Effector CD8-positive, alpha-beta T cell (primary cell): ENCODE data around the gene CRISPLD2.

ENCODE experiments used
- DNase-seq: peaks from one replicate; lab custom pipeline; 2025; lab: John Stamatoyannopoulos, UW
- total RNA-seq, 4 experiments: gene quantifications; one replicate each; lab custom pipeline; 2026; lab: John Stamatoyannopoulos, UW

The CRISPLD2 gene, protein sequence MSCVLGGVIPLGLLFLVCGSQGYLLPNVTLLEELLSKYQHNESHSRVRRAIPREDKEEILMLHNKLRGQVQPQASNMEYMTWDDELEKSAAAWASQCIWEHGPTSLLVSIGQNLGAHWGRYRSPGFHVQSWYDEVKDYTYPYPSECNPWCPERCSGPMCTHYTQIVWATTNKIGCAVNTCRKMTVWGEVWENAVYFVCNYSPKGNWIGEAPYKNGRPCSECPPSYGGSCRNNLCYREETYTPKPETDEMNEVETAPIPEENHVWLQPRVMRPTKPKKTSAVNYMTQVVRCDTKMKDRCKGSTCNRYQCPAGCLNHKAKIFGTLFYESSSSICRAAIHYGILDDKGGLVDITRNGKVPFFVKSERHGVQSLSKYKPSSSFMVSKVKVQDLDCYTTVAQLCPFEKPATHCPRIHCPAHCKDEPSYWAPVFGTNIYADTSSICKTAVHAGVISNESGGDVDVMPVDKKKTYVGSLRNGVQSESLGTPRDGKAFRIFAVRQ
- 0 to 1.1 (median 0.23) reads per million in 4 experiments for total RNA-seq

DNA sequence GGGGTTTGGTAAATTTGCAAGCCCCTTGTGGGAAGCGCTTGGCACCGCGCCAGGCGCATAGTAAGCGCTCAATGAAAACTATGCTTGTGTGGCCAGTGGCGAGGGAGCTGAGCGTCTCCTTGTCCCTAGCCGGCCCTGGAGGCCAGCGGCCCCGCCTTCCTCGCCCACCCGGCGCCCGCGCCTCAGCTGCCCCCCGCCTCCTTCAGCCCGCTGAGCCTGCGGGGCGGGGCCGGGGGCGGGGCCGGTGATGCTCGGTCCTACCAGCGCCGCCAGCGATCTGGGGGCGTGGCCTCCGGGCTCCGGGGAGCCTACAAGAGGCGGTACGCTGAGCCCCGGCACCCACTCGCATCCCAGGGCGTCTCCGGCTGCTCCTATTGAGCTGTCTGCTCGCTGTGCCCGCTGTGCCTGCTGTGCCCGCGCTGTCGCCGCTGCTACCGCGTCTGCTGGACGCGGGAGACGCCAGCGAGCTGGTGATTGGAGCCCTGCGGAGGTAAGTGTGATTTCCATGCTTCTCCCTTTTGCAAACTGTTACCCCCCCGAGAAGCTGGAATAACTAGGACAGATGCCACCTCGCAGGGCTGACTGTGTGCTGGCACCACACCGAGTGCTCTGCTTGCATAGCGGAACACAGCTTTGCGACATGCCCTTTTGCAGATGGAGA lies at the start of gene CRISPLD2:
TSS of gene CRISPLD2 (plus strand) at position 342 of the 661 bp plus-strand sequence. CDS start 18,511 bp downstream, outside the sequence.
- peak; percentile 82 for DNase-seq

DNA sequence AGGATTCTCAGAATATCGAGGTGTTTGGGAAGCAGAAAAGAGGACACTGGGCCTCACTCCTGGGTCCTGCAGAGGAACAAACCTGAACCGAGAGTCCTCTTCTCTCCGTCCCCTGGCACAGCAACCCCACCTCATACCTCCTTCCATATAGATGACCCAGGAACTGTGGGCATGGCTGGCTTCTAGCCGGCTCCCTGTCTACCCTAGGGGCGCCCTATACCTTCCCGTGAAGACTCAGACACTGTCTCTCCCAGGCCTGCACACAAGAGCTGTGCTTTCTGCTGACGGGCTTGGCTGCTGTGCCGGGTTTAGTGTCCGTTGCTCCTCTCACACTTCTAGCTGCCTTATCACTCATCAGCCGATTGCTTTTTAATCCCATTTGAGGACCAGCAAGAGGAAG lies 46.5 kb upstream of the CRISPLD2 start:
- DNase-seq, result no peak

DNA sequence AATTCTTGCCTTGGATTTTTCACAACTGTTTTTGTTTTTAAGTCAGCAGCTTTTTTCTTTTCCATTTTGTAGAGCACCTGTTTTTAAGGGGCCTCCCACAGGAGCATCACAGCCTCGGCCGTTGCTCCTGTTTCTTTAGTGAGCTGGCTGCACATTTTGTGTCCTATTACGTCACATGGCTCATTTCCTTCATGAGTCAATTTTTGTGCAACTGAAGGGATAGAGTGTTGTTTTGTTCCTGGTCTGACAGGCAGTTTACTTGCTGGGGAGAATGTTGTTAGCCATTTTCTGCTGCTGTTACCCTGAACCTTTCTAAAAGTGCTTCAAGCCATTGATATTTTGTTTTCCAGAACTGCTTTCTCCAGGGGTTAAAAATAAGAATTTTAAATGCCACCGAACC lies 45.0 kb upstream of the CRISPLD2 start:
- DNase-seq, result no peak

DNA sequence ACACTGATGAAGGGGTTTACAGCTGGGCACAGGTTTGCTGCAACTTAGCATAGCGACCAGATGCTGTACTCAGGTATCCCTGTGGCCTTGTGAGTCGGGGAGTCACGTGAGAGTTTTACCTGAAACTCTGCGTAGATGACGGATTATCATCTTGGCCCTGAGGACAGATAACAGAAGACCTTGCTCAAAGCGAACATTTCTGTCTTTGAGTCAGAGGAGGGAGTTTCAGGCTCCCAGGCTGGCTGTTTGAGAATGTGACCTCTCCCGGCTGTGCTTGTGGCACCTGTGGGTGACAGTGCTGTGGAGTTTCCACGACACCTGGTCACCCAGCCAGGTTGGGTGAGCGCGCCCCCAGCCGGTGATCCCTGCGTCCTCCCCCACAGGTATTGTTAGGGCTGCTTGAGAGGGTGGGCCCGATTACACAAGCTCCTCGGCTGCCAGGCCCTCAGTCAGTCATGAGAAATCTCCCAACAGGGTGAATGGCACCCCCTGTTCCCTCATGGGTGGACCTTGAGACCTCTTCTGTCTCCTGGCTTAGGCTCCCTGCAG lies 44.4 kb upstream of the CRISPLD2 start:
- no peak for DNase-seq

DNA sequence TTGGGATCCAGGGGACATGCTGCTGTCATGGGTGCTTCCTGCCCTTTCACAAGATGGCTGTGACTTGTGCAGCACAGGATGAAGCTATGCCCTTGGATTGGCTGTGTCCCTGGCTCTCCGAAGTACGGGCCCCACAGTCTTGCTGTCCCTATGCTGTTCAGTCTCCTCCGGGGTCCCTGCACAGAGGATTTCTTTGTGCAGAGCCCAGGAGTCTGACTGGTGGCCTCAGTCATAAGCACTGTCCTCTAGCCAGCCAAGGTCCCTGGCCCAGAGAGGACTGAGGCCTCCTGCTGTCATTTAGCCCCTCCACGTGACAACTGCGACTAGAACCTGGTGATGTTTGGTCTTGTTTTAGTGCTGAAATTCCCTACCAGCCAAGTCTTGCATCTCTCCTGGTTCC lies 42.4 kb upstream of the CRISPLD2 start:
- no peak for DNase-seq

DNA sequence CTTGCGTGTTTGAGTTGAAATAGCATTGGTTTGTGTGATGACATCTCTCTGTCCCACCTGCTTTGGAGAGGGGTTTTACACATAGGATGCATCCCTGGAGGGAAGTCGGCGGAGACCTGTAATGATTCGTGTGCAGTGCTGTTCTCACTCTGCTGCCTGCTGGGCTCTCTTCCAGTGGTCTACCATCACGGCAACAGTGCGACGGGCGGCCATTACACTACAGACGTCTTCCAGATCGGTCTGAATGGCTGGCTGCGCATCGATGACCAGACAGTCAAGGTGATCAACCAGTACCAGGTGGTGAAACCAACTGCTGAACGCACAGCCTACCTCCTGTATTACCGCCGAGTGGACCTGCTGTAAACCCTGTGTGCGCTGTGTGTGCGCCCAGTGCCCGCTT lies 41.1 kb upstream of the CRISPLD2 start:
- no peak for DNase-seq

DNA sequence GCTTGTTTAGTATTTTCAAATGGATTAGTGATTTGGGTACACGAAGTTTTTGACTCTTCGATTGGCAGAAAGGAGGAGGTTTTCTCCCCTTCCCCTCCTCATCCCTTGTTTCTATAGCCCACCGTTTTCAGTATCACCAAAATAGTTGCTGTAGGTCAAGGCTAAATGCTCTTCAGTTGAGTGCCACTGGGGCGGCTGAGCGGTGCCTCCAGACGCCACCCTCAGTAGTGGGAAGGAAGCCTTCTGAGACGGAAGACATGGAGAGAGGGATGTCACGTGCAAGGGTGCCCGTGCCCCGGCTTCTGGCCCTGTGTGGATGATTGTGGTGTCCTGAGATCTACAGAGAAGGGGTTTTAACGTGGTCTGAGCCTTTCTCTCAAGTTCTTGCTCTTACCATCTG lies 39.7 kb upstream of the CRISPLD2 start:
- no peak for DNase-seq

DNA sequence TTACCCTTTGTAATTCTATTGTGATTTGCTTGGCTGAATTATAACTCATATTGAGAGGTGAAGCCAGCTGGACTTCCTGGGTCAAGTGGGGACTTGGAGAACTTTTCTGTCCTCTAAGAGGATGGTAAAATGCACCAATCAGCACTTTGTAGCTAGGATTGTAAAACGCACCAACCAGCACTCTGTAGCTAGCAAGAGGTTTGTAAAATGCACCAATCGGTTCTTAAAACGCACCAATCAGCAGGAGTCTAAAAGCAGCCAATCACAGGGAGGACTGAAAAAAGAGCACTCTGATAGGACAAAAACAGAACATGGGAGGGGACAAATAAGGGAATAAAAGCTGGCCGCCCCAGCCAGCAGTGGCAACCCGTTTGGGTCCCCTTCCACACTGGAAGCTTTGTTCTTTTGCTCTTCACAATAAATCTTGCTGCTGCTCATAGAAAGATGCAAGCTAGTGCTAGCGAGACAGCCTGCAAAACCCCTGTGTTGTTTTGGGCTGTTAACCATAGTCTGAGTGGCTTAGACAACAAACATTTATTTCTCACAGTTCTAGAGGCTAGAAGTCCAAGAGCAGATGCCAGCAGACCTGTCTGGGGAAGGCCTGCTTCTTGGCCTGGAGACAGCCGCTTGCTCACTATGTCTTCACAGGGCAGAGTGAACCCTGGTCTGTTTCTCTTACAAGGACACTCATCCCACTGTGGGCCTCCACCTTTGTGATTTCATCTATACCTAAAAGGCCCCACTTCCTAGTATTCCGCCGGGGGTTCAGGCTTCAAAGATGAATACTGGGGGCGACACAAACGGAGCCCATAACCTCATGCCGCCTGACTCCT lies 39.0 kb upstream of the CRISPLD2 start:
- no peak for DNase-seq

DNA sequence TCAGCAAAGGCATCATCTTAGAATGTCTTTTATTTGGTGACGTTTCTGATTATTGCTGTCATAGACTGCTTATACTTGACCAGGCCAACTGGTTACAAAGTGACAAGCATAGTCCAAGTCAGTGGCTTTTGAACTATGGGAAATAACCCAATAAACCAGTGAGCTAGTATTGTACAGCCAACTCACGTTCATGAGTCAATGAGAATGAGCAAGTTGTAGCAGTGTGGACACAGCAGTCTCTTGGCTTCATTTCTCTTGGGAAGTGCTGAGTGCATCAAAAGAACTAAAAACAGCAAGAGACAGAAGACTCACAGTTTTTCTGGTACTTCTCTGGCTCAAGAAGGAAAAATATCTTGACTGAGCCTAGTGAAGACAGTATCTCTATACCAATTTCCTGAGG lies 36.9 kb upstream of the CRISPLD2 start:
- no peak for DNase-seq

DNA sequence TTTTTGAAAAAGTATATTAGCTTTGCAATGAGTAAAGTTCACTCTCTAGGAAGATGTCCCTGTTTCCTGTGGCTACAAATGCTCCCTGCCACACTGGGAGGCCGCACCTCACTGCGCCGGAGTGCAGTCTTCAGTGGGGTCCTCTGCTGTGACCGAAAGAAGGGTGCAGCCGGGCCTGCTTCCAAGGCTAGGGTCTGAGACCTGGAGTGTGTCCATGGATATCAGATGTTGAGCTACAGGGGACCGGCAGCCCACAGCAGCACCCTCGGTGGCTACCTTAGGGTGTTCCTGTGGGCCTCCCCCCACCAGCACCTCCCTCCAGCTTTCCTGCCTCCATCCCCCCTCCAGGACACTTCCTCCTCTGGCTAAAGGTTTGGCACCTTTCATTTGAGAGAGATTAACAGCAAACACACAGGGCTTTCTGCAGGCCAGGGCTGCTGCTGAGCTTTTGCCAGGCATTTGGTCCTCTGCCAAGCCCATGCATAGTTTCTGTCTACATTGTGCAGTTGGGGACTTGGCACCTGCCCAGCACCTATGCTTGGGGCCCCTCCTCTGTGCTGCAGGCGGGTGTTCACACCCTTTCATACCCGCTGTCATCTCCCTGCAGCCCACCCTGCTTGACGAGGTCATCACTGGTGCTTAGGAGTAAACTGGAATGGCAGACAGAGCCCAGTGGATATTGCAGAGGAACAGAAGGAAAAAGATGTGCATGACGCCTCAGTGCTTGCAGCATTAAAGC lies 33.8 kb upstream of the CRISPLD2 start:
- DNase-seq, result no peak

DNA sequence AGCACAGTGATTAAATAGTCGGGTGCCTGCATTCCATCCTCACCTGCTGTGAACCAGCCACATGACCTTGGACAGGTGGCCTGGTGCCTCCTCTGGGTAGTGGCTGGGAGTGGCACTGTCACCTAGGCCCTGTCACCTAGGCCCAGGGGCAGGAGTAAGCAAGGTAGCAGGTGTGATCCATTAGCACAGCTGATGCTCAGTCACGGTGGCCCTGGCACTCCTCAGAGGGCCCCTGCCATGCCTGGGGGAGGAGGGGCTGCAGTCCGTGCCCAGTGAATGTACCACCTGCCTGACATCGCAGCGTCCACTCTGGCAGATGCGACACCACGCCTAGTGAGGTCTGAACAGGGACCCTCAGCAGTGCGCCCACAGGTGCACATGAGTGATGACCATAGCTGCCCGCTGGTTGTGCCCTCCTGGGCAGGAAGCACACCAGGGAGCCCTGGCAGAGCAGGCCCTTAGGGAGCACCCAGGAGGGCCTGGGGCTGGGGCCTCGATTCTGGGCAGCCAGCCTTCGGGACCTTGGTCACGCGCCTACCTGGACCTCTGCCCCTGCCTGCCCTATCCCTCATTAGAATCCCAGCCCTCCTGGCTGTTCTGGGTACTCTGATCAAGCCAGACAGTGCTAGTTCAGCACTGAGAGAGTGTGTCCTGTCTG lies 33.1 kb upstream of the CRISPLD2 start:
- no peak for DNase-seq

DNA sequence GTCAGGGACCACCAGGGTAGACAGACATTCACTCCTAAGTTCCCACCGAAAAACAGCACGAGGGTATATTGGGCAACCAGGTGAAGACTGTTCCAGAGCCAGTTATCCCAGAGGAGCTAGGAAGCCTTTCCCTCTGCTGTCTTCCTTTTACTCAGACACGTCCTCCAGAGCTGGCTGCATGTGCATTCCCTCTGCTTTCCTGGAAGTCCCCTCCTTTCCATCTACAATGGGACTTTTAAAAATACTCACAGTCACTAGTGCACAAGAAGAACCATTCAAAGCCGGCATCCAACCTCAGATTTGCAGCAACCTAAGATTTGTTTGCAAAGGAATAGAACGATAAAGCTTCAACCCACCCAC lies 32.5 kb upstream of the CRISPLD2 start:
- no peak for DNase-seq

DNA sequence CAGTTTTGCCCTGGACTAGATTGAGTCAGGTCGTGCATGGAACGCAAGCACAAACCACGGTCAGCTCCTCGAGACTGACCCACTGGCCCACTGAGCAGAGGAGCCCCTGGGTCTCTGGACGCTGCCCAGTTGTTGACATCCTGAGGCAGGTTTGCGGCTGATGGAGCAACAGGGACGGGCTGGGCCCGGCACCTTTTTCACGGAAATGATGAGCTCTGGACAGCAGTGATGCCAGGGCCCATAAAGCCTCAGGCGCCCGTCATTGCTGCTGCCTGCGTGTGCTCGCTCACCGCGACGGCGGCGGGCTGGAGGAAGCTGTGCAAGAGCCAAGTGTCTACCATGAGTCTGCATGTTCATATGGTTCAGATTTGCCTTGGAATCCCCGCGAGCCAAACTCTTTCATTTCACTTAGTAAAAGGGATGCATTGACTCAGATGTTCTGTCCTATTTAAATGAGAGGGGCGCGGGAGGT lies 30.8 kb upstream of the CRISPLD2 start:
- no peak for DNase-seq

DNA sequence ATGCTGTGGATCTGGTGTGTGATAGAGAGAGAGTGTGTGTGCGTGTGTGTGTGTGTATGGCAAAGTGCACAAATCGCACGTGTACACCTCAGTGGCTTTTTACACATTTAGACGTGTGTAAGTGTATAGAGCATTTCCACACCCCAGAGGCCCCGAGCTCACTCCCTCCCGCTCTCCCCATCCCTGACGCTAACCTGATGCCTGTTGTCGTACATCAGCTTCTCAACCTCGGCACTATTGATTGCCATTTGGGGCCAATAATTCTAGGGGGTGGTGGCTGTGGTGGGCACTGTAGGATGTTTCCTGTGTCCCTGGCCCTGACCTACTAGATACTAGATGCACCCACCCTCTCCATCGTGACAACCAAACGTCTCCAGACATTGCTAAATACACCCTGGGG lies 30.4 kb upstream of the CRISPLD2 start:
- DNase-seq, result no peak

DNA sequence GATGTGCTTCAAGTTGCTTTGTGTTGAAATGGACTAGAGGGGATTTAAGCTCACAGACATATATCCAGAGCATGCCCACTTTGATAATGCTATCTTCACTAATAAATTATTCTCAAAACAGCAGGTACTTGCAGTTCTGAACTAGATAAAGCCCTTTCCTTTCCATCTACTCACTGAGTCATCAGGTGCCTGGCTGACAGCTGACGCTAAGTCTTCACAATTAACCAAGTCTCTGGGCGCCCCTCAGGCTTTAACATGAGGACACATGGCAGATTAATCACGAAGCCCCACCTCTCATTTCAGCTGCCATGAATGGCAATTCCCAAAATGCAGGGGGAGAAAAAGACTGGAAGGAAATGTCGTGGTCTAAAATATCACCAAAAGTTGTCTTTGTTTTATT lies 29.5 kb upstream of the CRISPLD2 start:
- no peak for DNase-seq

DNA sequence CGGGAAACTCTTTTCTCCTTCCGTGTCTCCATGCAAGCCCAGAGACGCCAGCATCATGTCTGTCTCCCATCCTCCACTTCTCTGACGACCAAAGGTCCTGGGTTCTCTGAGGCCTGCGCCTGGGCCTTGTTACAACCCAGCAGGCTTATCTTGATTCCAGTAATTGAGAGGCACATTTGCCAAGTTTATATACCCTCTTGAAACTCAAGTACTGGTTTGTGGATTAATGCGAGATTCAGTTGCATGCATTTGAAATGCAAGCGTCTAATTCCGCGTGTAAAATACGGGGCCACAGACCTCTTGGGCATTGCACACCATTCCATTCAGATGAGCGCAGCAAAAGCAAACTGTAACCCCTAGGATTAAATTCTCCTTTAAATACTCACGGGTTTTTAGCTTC lies 28.7 kb upstream of the CRISPLD2 start:
- DNase-seq, result no peak

DNA sequence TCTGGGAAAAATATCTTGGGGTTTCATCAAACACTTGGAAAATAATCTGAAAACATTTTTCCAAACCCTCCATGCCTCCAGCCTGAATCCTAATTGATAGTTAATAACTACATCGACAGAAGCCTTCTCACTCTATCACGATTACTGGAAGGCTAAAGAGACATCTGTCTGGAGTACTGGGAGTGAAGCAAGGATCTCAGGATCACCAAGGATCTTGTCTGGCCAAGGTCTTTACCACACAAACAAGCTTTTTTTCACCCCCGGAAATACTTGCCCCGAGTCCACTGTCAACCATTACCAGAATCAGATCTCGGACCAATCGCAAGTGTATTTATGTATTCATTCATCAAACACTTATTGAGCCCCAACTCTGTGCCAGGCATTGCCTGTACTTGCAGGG lies 28.3 kb upstream of the CRISPLD2 start:
- no peak for DNase-seq

DNA sequence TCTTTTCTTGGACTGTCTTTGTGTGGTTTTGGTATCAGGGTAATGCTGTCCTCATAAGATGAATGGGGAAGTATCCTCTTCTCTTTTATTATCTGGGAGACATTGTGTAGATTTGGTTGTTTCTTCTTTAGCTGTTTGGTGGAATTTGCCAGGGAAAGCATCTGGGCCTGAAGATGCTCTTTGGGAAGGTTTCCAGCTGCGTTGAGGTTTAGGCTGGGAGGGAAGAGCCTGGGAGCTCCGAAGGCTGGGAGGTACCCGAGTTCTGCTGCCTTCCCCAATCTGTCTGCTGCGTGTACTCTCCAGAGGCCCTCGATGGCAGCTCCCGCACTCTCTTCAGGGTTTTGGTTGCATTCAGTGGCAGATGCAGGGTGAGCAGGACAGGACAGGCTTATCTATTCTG lies 25.6 kb upstream of the CRISPLD2 start:
- no peak for DNase-seq

DNA sequence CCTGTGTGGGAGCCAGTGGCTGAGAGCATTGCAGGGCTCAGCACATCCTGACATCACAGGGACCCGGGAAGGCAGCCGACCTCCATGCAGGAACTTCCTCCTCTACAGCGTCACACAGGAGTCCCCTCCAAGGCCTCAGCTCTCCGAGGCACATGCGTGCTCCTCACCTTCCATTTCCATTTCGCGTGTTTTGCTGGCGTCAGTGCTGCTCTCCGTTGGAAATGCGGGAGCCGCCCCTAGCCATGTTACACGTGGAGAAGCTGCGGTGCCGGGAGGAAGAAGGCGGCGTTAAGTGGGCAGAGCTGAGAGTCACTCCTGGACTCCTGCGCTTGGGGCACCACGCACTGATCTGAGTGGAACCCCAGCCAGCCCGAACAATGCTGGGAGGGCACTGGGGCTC lies 25.2 kb upstream of the CRISPLD2 start:
- no peak for DNase-seq

DNA sequence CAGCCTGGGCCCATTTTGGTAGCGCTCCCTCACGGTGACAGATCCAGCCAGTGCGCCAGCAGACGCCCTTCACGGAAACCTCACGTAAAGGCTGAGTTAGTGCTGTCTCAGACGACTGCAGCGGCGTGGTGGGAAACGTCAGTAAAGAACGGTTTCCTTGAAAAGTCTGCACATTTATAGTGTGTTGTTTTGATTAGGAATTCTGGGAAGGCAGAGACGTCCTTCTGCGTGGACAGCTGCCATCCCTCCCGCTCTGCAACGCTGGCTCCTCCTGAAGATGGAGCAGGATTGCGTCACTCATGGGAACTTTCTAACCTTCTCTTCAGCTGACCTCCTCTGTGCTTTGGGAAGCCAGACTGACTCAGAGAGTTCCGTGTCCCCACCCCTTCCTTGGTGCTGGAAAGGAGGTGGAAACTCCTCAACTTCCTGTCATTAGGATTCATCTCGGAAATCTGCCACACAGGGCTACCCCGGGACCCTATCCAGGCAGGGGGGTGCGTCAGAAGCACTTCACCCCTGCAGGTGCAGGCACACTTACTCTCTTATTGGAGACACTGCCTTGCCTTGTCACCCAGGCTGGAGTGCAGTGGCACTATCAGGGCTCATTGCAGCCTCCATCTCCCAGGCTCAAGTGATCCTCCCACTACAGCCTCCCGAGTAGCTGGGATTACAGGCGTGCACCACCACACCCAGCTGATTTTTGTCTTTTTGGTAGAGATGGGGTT lies 24.3 kb upstream of the CRISPLD2 start:
- DNase-seq, result no peak
